NT2/D1 (cell line): ENCODE measurements around the gene KLHL17.

Experiments
- SUZ12 ChIP-seq: IDR thresholded peaks from 2 replicates; pipeline ENCODE4 v1.6.1; 2011; ENCODE audit not compliant: insufficient read length, insufficient read depth; ENCODE audit errors: extremely low read depth
- YY1 ChIP-seq: IDR thresholded peaks from 2 replicates; pipeline ENCODE4 v1.6.1; 2011; ENCODE audit not compliant: insufficient read length, insufficient read depth

DNA sequence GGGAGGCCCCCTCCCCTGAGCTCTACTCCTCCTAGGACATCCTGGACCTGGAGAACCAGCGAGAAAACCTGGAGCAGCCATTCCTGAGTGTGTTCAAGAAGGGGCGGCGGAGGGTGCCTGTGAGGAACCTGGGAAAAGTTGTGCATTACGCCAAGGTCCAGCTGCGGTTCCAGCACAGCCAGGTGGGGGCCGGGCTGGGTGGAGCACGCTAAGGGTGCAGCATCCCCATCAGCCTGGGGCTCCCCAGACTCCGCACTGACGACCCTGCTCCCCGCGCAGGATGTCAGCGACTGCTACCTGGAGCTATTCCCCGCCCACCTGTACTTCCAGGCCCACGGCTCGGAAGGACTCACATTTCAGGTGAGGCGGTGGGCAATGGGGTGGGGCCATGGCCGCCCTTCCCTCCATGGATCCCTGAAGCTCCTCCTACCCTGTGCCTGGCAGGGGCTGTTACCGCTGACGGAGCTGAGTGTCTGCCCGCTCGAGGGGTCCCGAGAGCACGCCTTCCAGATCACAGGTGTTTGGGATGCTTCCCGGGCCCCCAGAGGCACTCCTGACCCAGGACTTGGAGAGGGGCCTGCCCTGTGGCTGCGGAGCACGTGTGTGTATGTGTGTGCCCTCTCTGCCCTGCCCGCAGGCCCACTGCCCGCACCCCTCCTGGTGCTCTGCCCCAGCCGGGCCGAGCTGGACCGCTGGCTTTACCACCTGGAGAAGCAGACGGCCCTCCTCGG, 10.0 kb downstream of the KLHL17 start:
- TF ChIP-seq YY1 (no peak), SUZ12 (no peak)
